HepG2 (cell line): ENCODE measurements around the gene LY6G5B. TPM values are rescaled to one million over a fixed set of nuclear protein-coding genes. Genes with fewer than 3 reads are reported as not detected.

Experiments
- CCAR2 ChIP-seq: fragments of 200-400 bp; formaldehyde crosslinking; optimal IDR thresholded peaks from 2 replicates; pipeline ENCODE3; 2018; ENCODE audit warnings: low read depth, mild to moderate bottlenecking, low read length, moderate library complexity
- FOXA3 ChIP-seq: IDR thresholded peaks from 2 replicates; pipeline ENCODE4 v1.6.1; 2016; ENCODE audit warnings: missing genetic modification reagents, missing compliant biosample characterization
- ISX ChIP-seq: sonication (generic); formaldehyde crosslinking; conservative IDR thresholded peaks from 2 replicates; pipeline ENCODE4 v1.5.0; 2020; ENCODE audit warnings: missing genetic modification reagents
- MIER3 ChIP-seq: IDR thresholded peaks from 2 replicates; pipeline ENCODE4 v1.6.1; 2016; ENCODE audit warnings: missing compliant biosample characterization, borderline replicate concordance
- MTA1 ChIP-seq: sonication (generic); formaldehyde crosslinking; IDR thresholded peaks from 2 replicates; pipeline ENCODE4 v1.4.0; 2020; ENCODE audit warnings: missing genetic modification reagents, mild to moderate bottlenecking, borderline replicate concordance
- MYNN ChIP-seq: sonication (generic); formaldehyde crosslinking; IDR thresholded peaks from 2 replicates; pipeline ENCODE4 v1.4.0; 2020; ENCODE audit warnings: mild to moderate bottlenecking, low read depth, missing genetic modification reagents
- PHF21A ChIP-seq: sonication (generic); formaldehyde crosslinking; IDR thresholded peaks from 2 replicates; pipeline ENCODE4 v1.5.0; 2020; ENCODE audit warnings: mild to moderate bottlenecking, missing genetic modification reagents
- ZEB1 ChIP-seq: IDR thresholded peaks from 2 replicates; pipeline ENCODE4 v1.6.1; 2012; ENCODE audit warnings: mild to moderate bottlenecking, low read depth, inconsistent platforms; ENCODE audit not compliant: insufficient replicate concordance
- ZNF292 ChIP-seq: sonication (generic); formaldehyde crosslinking; IDR thresholded peaks from 2 replicates; pipeline ENCODE4 v1.8.1; 2022; ENCODE audit warnings: mild to moderate bottlenecking, low read depth, missing genetic modification reagents, borderline replicate concordance
- ZNF460 ChIP-seq: sonication (generic); formaldehyde crosslinking; IDR thresholded peaks from 2 replicates; pipeline ENCODE4 v1.5.1; 2020; ENCODE audit warnings: missing genetic modification reagents, mild to moderate bottlenecking, borderline replicate concordance
- ZNF552 ChIP-seq: sonication (generic); formaldehyde crosslinking; IDR thresholded peaks from 2 replicates; pipeline ENCODE4 v1.9.0; 2022; ENCODE audit warnings: missing genetic modification reagents, mild to moderate bottlenecking, borderline replicate concordance
- ZSCAN21 ChIP-seq: sonication (generic); formaldehyde crosslinking; IDR thresholded peaks from 2 replicates; pipeline ENCODE4 v1.8.0; 2022; ENCODE audit warnings: mild to moderate bottlenecking, missing genetic modification reagents, moderate library complexity, borderline replicate concordance
- polyA plus RNA-seq, 8 experiments: library from polyadenylated mRNA; depleted of rRNA in 3 of 8; stranded (reverse) in 7 of 8; unstranded in 1 of 8; fragments of >200 nt; fragmentation: Illumina TruSeq in 4 of 8; extraction: Trizol in 4 of 8; gene quantifications; 2 replicates each; pipeline versions ENCODE4 v1.2.1 to v1.2.3, GENCODE V29; 2011 to 2016; ENCODE audit warnings: low read depth in 4 of 8, missing spikeins in 1 of 8, mixed read lengths in 1 of 8; ENCODE audit not compliant: insufficient read depth in 1 of 8
- total RNA-seq, 5 experiments: library from RNA; depleted of rRNA; stranded (reverse); fragments of >200 nt; fragmentation: Illumina TruSeq; extraction: Trizol; gene quantifications; 2 replicates each; pipeline ENCODE4 v1.2.3, GENCODE V29; 2016; ENCODE audit warnings: low read depth in 1 of 5
- TF ChIP-seq, protein P1 (sequence below): sonication (generic); formaldehyde crosslinking; IDR thresholded peaks from 2 replicates; pipeline ENCODE4 v1.4.0; 2020; ENCODE audit warnings: missing genetic modification reagents
- TF ChIP-seq, protein P2 (sequence below): sonication (generic); formaldehyde crosslinking; IDR thresholded peaks from 2 replicates; pipeline ENCODE4 v1.5.0; 2020; ENCODE audit warnings: mild to moderate bottlenecking, missing genetic modification reagents, borderline replicate concordance
- TF ChIP-seq, protein P3 (sequence below): sonication (generic); formaldehyde crosslinking; IDR thresholded peaks from 2 replicates; pipeline ENCODE4 v1.8.0; 2022; ENCODE audit warnings: mild to moderate bottlenecking, missing genetic modification reagents, moderate library complexity
- TF ChIP-seq, protein P4 (sequence below): sonication (generic); formaldehyde crosslinking; IDR thresholded peaks from 2 replicates; pipeline ENCODE4 v1.4.0; 2020; ENCODE audit warnings: mild to moderate bottlenecking, missing genetic modification reagents
- TF ChIP-seq, protein P5 (sequence below): sonication (generic); formaldehyde crosslinking; conservative IDR thresholded peaks from 2 replicates; pipeline ENCODE4 v1.8.0; 2022; ENCODE audit warnings: missing genetic modification reagents
- TF ChIP-seq, protein P6 (sequence below): sonication (generic); formaldehyde crosslinking; IDR thresholded peaks from 2 replicates; pipeline ENCODE4 v1.5.0; 2020; ENCODE audit warnings: missing genetic modification reagents
- TF ChIP-seq, protein P7 (sequence below): sonication (generic); formaldehyde crosslinking; IDR thresholded peaks from 2 replicates; pipeline ENCODE4 v1.4.0; 2020; ENCODE audit warnings: low read depth, mild to moderate bottlenecking, missing genetic modification reagents

Gene LY6G5B
- total and polyA plus RNA-seq, 2 of the 13 experiments (the other 11 are each of a cell fraction or from before 2014, with no cell fraction given), result 7.8 to 15.7 TPM

DNA sequence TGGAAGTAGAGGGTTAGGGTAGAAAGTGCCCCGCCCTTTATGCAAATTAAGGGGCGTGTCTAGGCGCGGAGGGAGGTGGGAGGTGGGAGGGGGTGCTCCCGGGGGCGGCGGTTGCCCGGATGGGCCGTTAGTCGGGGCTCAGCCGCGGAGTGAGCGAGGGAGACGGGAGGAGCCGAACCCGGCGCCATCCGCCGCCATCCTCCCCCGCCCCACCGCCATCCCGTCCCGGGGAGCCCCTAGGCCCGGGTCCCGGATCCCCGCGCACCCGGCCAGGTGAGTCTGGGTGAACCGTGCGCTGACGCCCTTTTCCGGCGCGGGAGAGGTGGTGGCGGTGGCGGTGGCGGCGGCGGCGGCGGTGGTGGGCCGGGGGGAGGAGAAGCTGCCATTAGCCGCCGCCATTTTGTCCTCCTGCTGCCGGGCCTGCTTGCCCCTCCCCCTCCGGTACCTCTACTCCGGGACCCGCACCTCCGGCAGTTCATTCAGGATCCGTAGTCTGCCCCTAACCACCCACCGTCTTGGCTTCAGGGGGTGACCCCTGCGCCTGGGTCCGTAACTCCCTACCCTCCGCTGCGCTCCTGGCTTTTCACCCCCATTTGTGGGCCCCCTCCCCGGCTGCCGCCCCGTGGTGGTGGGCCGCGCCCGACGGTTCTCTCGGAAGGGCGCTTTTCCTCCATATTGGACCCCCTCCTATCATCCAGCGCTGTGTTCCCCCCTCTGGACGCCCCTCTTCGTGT is 49.0 kb upstream of the LY6G5B start, which contains the start of gene PRRC2A (continued):
- TF ChIP-seq, protein P1, sequence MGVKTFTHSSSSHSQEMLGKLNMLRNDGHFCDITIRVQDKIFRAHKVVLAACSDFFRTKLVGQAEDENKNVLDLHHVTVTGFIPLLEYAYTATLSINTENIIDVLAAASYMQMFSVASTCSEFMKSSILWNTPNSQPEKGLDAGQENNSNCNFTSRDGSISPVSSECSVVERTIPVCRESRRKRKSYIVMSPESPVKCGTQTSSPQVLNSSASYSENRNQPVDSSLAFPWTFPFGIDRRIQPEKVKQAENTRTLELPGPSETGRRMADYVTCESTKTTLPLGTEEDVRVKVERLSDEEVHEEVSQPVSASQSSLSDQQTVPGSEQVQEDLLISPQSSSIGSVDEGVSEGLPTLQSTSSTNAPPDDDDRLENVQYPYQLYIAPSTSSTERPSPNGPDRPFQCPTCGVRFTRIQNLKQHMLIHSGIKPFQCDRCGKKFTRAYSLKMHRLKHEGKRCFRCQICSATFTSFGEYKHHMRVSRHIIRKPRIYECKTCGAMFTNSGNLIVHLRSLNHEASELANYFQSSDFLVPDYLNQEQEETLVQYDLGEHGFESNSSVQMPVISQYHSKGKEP, result no peak
- TF ChIP-seq MYNN (CRISPR knock-in tag) (no peak), ZNF292 (CRISPR knock-in tag) (no peak), PHF21A (CRISPR knock-in tag) (no peak; the same call in none of the 2 replicates), ZEB1 (peak; percentile 64), FOXA3 (no peak), ZSCAN21 (CRISPR knock-in tag) (no peak; the same call in 1 of the 2 replicates), MTA1 (CRISPR knock-in tag) (peak; percentile 70; the same call in 1 of the 2 replicates), MIER3 (CRISPR knock-in tag) (no peak), ZNF460 (CRISPR knock-in tag) (0 out of 2 replicates have a peak, but pooled peaks have one; percentile 26), CCAR2 (no peak), ISX (CRISPR knock-in tag) (no peak), ZNF552 (CRISPR knock-in tag) (no peak)
- TF ChIP-seq, protein P2, sequence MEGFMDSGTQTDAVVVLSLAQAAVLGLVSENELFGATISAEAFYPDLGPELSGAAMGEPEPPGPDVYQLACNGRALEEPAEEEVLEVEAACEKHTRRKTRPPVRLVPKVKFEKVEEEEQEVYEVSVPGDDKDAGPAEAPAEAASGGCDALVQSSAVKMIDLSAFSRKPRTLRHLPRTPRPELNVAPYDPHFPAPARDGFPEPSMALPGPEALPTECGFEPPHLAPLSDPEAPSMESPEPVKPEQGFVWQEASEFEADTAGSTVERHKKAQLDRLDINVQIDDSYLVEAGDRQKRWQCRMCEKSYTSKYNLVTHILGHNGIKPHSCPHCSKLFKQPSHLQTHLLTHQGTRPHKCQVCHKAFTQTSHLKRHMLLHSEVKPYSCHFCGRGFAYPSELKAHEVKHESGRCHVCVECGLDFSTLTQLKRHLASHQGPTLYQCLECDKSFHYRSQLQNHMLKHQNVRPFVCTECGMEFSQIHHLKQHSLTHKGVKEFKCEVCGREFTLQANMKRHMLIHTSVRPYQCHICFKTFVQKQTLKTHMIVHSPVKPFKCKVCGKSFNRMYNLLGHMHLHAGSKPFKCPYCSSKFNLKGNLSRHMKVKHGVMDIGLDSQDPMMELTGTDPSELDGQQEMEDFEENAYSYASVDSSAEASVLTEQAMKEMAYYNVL, result peak; percentile 83; the same call in 1 of the 2 replicates
- TF ChIP-seq, protein P3, sequence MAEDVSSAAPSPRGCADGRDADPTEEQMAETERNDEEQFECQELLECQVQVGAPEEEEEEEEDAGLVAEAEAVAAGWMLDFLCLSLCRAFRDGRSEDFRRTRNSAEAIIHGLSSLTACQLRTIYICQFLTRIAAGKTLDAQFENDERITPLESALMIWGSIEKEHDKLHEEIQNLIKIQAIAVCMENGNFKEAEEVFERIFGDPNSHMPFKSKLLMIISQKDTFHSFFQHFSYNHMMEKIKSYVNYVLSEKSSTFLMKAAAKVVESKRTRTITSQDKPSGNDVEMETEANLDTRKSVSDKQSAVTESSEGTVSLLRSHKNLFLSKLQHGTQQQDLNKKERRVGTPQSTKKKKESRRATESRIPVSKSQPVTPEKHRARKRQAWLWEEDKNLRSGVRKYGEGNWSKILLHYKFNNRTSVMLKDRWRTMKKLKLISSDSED (CRISPR knock-in tag), result no peak
- TF ChIP-seq, protein P4, sequence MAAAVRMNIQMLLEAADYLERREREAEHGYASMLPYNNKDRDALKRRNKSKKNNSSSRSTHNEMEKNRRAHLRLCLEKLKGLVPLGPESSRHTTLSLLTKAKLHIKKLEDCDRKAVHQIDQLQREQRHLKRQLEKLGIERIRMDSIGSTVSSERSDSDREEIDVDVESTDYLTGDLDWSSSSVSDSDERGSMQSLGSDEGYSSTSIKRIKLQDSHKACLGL (CRISPR knock-in tag), result no peak
- TF ChIP-seq, protein P5, sequence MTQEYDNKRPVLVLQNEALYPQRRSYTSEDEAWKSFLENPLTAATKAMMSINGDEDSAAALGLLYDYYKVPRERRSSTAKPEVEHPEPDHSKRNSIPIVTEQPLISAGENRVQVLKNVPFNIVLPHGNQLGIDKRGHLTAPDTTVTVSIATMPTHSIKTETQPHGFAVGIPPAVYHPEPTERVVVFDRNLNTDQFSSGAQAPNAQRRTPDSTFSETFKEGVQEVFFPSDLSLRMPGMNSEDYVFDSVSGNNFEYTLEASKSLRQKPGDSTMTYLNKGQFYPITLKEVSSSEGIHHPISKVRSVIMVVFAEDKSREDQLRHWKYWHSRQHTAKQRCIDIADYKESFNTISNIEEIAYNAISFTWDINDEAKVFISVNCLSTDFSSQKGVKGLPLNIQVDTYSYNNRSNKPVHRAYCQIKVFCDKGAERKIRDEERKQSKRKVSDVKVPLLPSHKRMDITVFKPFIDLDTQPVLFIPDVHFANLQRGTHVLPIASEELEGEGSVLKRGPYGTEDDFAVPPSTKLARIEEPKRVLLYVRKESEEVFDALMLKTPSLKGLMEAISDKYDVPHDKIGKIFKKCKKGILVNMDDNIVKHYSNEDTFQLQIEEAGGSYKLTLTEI, result no peak
- TF ChIP-seq, protein P6, sequence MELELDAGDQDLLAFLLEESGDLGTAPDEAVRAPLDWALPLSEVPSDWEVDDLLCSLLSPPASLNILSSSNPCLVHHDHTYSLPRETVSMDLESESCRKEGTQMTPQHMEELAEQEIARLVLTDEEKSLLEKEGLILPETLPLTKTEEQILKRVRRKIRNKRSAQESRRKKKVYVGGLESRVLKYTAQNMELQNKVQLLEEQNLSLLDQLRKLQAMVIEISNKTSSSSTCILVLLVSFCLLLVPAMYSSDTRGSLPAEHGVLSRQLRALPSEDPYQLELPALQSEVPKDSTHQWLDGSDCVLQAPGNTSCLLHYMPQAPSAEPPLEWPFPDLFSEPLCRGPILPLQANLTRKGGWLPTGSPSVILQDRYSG (CRISPR knock-in tag), result no peak; the same call in 1 of the 2 replicates
- TF ChIP-seq, protein P7, sequence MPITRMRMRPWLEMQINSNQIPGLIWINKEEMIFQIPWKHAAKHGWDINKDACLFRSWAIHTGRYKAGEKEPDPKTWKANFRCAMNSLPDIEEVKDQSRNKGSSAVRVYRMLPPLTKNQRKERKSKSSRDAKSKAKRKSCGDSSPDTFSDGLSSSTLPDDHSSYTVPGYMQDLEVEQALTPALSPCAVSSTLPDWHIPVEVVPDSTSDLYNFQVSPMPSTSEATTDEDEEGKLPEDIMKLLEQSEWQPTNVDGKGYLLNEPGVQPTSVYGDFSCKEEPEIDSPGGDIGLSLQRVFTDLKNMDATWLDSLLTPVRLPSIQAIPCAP (CRISPR knock-in tag), result no peak
